HG03457 (cell line): Measurements from ENCODE around the gene ITPK1.
"Not testable (repeated sequence)": the region's sequence is repeated elsewhere in the genome, so short reads cannot be mapped to it uniquely, and the experiment has no call there.

ENCODE experiments used
- ATAC-seq: cut with Tn5 transposase; IDR thresholded peaks from one replicate; pipeline ENCODE4 v1.9.1; 2021; ENCODE audit warnings: moderate number of reproducible peaks; ENCODE audit not compliant: unreplicated experiment

ITPK1 gene

GRCh38 chr14:93105856-93106255 is 9.9 kb downstream of the ITPK1 start:
- not testable (repeated sequence) for ATAC-seq

- no peak for ATAC-seq
These were observed 10.4 kb downstream of the ITPK1 start for GRCh38 chr14:93105362-93105761.

- ATAC-seq = no peak
These were observed 10.8 kb downstream of the ITPK1 start for GRCh38 chr14:93104961-93105360.

- ATAC-seq = peak; percentile 92
These were observed 12.2 kb downstream of the ITPK1 start for GRCh38 chr14:93103392-93104080.

- no peak for ATAC-seq
These were observed 13.6 kb downstream of the ITPK1 start for GRCh38 chr14:93102141-93102540.

- no peak for ATAC-seq
These were observed 14.5 kb downstream of the ITPK1 start for GRCh38 chr14:93101181-93101580.

GRCh38 chr14:93100570-93100969 is 15.2 kb downstream of the ITPK1 start:
- ATAC-seq = no peak

- ATAC-seq = no peak
These were observed 15.6 kb downstream of the ITPK1 start for GRCh38 chr14:93100100-93100499.

- ATAC-seq = no peak
These were observed 16.1 kb downstream of the ITPK1 start for GRCh38 chr14:93099643-93100042.

GRCh38 chr14:93099196-93099595 is 16.5 kb downstream of the ITPK1 start:
- no peak for ATAC-seq

GRCh38 chr14:93096691-93097322 is 18.9 kb downstream of the ITPK1 start:
- no peak for ATAC-seq

- no peak for ATAC-seq
These were observed 19.8 kb downstream of the ITPK1 start for GRCh38 chr14:93095742-93096510.

GRCh38 chr14:93094121-93094918 is 21.4 kb downstream of the ITPK1 start:
- ATAC-seq = no peak

- no peak for ATAC-seq
These were observed 22.8 kb downstream of the ITPK1 start for GRCh38 chr14:93092606-93093556.

- no peak for ATAC-seq
These were observed 24.1 kb downstream of the ITPK1 start for GRCh38 chr14:93091666-93092065.

GRCh38 chr14:93090826-93091555 is 24.7 kb downstream of the ITPK1 start:
- no peak for ATAC-seq

- ATAC-seq = no peak
These were observed 26.0 kb downstream of the ITPK1 start for GRCh38 chr14:93089521-93090269.

GRCh38 chr14:93086441-93087055 is 29.2 kb downstream of the ITPK1 start:
- no peak for ATAC-seq
